SK-N-SH treated with all-trans-retinoic acid at 6 μM for 48 hours (cell line): ENCODE data around the gene PPL.

Experiments
- ATAC-seq: fragments of 200-7000 bp; cut with Tn5 transposase; 3 replicates; pipeline ENCODE4 v1.9.1; 2020; ENCODE audit warnings: mild to moderate bottlenecking, moderate library complexity
- ARNTL ChIP-seq: fragments of 450-650 bp; formaldehyde crosslinking; IDR thresholded peaks from 2 replicates; pipeline ENCODE4 v1.5.0; 2020; ENCODE audit warnings: low read depth, mild to moderate bottlenecking, moderate library complexity, borderline replicate concordance
- BACH2 ChIP-seq: fragments of 250-450 bp; sonication (Bioruptor Pico); IDR thresholded peaks from 2 replicates; pipeline ENCODE4 v1.9.0; 2021; ENCODE audit warnings: mild to moderate bottlenecking, borderline replicate concordance
- CSDC2 ChIP-seq: fragments of 250-450 bp; sonication (Bioruptor Pico); IDR thresholded peaks from 2 replicates; pipeline ENCODE4 v1.5.0; 2020; ENCODE audit warnings: mild to moderate bottlenecking, moderate library complexity
- ESRRG ChIP-seq: fragments of 250-450 bp; sonication (Bioruptor Pico); IDR thresholded peaks from 2 replicates; pipeline ENCODE4 v1.6.1; 2021; ENCODE audit warnings: mild to moderate bottlenecking
- GLIS3 ChIP-seq: fragments of 250-450 bp; sonication (Bioruptor Pico); IDR thresholded peaks from 2 replicates; pipeline ENCODE4 v1.5.0; 2020; ENCODE audit warnings: mild to moderate bottlenecking, moderate library complexity
- ISL1 ChIP-seq: fragments of 250-450 bp; sonication (Bioruptor Pico); IDR thresholded peaks from 2 replicates; pipeline ENCODE4 v2.1.2; 2022; ENCODE audit warnings: mild to moderate bottlenecking, moderate library complexity
- OSR1 ChIP-seq: fragments of 250-450 bp; sonication (Bioruptor Pico); IDR thresholded peaks from 2 replicates; pipeline ENCODE4 v1.8.0; 2022; ENCODE audit warnings: moderate library complexity, mild to moderate bottlenecking, inconsistent platforms
- PPARA ChIP-seq: fragments of 250-450 bp; sonication (Bioruptor Pico); IDR thresholded peaks from 2 replicates; pipeline ENCODE4 v1.5.0; 2020; ENCODE audit warnings: mild to moderate bottlenecking, borderline replicate concordance
- RARB ChIP-seq: fragments of 250-450 bp; sonication (Bioruptor Pico); IDR thresholded peaks from 2 replicates; pipeline ENCODE4 v1.8.0; 2021; ENCODE audit warnings: mild to moderate bottlenecking, moderate library complexity
- SNAI2 ChIP-seq: fragments of 250-450 bp; sonication (Bioruptor Pico); IDR thresholded peaks from 2 replicates; pipeline ENCODE4 v1.5.0; 2020; ENCODE audit warnings: mild to moderate bottlenecking, moderate library complexity
- TCF4 ChIP-seq: fragments of 250-450 bp; sonication (Bioruptor Pico); IDR thresholded peaks from 2 replicates; pipeline ENCODE4 v1.8.0; 2021; ENCODE audit warnings: mild to moderate bottlenecking, moderate library complexity, borderline replicate concordance
- TOX ChIP-seq: fragments of 250-450 bp; sonication (Bioruptor Pico); IDR thresholded peaks from 2 replicates; pipeline ENCODE4 v1.8.0; 2021; ENCODE audit warnings: mild to moderate bottlenecking, moderate library complexity, borderline replicate concordance
- ZC3H10 ChIP-seq: fragments of 250-450 bp; sonication (Bioruptor Pico); IDR thresholded peaks from 2 replicates; pipeline ENCODE4 v1.5.1; 2021; ENCODE audit warnings: mild to moderate bottlenecking, moderate library complexity
- ZFP3 ChIP-seq: fragments of 250-450 bp; sonication (Bioruptor Pico); IDR thresholded peaks from 2 replicates; pipeline ENCODE4 v1.5.0; 2020; ENCODE audit warnings: mild to moderate bottlenecking, moderate library complexity
- ZFP30 ChIP-seq: fragments of 450-650 bp; formaldehyde crosslinking; IDR thresholded peaks from 2 replicates; pipeline ENCODE4 v1.5.0; 2022; ENCODE audit warnings: mild to moderate bottlenecking, moderate library complexity
- ZNF565 ChIP-seq: fragments of 450-650 bp; formaldehyde crosslinking; conservative IDR thresholded peaks from 2 replicates; pipeline ENCODE4 v1.5.0; 2020; ENCODE audit warnings: low read depth, mild to moderate bottlenecking, moderate library complexity
- ZNF70 ChIP-seq: fragments of 450-650 bp; formaldehyde crosslinking; IDR thresholded peaks from 2 replicates; pipeline ENCODE4 v1.5.0; 2020; ENCODE audit warnings: mild to moderate bottlenecking, moderate library complexity
- TF ChIP-seq, protein P1 (sequence below): fragments of 250-450 bp; sonication (Bioruptor Pico); IDR thresholded peaks from 2 replicates; pipeline ENCODE4 v1.8.0; 2020; ENCODE audit warnings: mild to moderate bottlenecking, moderate library complexity, borderline replicate concordance
- TF ChIP-seq, protein P2 (sequence below): fragments of 250-450 bp; sonication (Bioruptor Pico); IDR thresholded peaks from 2 replicates; pipeline ENCODE4 v1.5.0; 2020; ENCODE audit warnings: mild to moderate bottlenecking, moderate library complexity
- TF ChIP-seq, protein P3 (sequence below): fragments of 250-450 bp; sonication (Bioruptor Pico); IDR thresholded peaks from 2 replicates; pipeline ENCODE4 v1.8.0; 2021; ENCODE audit warnings: low read depth, mild to moderate bottlenecking, moderate library complexity, borderline replicate concordance
- TF ChIP-seq, protein P4 (sequence below): fragments of 250-450 bp; sonication (Bioruptor Pico); IDR thresholded peaks from 2 replicates; pipeline ENCODE4 v1.5.1; 2021; ENCODE audit warnings: mild to moderate bottlenecking, moderate library complexity

The PPL gene

DNA sequence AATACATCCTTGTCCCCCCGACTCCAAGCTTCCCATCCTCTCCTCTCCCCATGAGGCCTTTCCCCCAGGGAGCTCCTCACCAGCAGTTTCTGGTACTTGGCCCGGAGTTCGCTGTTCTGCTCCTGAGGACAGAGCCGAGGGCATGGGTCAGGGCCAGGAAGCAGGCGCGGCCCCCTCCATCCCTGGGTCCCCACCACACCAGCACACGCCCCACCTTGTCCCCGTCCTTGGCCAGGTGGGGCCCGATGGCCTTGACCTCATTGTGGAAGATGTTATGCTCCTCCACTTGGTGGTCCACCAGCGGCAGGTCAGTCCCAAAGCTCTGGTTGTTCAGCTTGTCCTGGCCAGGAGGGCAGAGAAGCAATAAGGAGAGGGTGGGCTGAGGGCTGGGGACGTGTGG, 36.2 kb downstream of the PPL start:
- TF ChIP-seq CSDC2 (no peak), GLIS3 (CRISPR knock-in tag) (no peak), TOX (no peak), ISL1 (CRISPR knock-in tag) (no peak), PPARA (no peak), ZFP30 (CRISPR knock-in tag) (no peak), ZNF565 (CRISPR knock-in tag) (no peak), TCF4 (CRISPR knock-in tag) (no peak), BACH2 (CRISPR knock-in tag) (no peak), OSR1 (CRISPR knock-in tag) (no peak), ZC3H10 (CRISPR knock-in tag) (no peak), ZFP3 (CRISPR knock-in tag) (no peak)
- TF ChIP-seq, protein P1, sequence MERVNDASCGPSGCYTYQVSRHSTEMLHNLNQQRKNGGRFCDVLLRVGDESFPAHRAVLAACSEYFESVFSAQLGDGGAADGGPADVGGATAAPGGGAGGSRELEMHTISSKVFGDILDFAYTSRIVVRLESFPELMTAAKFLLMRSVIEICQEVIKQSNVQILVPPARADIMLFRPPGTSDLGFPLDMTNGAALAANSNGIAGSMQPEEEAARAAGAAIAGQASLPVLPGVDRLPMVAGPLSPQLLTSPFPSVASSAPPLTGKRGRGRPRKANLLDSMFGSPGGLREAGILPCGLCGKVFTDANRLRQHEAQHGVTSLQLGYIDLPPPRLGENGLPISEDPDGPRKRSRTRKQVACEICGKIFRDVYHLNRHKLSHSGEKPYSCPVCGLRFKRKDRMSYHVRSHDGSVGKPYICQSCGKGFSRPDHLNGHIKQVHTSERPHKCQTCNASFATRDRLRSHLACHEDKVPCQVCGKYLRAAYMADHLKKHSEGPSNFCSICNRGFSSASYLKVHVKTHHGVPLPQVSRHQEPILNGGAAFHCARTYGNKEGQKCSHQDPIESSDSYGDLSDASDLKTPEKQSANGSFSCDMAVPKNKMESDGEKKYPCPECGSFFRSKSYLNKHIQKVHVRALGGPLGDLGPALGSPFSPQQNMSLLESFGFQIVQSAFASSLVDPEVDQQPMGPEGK (CRISPR knock-in tag) = no peak
- TF ChIP-seq, protein P2, sequence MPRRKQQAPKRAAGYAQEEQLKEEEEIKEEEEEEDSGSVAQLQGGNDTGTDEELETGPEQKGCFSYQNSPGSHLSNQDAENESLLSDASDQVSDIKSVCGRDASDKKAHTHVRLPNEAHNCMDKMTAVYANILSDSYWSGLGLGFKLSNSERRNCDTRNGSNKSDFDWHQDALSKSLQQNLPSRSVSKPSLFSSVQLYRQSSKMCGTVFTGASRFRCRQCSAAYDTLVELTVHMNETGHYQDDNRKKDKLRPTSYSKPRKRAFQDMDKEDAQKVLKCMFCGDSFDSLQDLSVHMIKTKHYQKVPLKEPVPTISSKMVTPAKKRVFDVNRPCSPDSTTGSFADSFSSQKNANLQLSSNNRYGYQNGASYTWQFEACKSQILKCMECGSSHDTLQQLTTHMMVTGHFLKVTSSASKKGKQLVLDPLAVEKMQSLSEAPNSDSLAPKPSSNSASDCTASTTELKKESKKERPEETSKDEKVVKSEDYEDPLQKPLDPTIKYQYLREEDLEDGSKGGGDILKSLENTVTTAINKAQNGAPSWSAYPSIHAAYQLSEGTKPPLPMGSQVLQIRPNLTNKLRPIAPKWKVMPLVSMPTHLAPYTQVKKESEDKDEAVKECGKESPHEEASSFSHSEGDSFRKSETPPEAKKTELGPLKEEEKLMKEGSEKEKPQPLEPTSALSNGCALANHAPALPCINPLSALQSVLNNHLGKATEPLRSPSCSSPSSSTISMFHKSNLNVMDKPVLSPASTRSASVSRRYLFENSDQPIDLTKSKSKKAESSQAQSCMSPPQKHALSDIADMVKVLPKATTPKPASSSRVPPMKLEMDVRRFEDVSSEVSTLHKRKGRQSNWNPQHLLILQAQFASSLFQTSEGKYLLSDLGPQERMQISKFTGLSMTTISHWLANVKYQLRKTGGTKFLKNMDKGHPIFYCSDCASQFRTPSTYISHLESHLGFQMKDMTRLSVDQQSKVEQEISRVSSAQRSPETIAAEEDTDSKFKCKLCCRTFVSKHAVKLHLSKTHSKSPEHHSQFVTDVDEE (CRISPR knock-in tag) = no peak
- TF ChIP-seq, protein P3, sequence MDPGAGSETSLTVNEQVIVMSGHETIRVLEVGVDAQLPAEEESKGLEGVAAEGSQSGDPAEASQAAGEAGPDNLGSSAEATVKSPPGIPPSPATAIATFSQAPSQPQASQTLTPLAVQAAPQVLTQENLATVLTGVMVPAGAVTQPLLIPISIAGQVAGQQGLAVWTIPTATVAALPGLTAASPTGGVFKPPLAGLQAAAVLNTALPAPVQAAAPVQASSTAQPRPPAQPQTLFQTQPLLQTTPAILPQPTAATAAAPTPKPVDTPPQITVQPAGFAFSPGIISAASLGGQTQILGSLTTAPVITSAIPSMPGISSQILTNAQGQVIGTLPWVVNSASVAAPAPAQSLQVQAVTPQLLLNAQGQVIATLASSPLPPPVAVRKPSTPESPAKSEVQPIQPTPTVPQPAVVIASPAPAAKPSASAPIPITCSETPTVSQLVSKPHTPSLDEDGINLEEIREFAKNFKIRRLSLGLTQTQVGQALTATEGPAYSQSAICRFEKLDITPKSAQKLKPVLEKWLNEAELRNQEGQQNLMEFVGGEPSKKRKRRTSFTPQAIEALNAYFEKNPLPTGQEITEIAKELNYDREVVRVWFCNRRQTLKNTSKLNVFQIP (CRISPR knock-in tag) = no peak
- ATAC-seq = no peak

DNA sequence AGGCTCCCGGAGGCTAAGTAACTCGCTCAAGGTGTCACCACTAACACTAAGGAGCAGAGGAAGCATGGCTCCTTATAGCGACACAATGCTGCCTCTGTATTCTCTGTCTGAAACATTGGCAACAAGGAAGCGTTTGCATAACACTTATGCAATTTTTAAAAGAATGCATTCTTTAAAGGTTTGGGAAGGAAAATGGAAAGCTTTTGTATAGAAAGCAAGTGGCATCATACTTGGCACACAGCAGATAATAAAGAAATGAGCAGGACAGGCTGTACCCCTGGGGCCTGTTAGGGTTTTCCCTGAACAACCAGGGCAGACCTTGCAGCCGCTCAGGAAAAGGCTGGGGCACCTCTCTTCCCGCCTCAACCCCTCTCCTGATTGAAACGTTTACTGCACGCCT, 36.9 kb downstream of the PPL start:
- TF ChIP-seq PPARA (no peak), ESRRG (no peak), ZNF70 (CRISPR knock-in tag) (no peak), TCF4 (CRISPR knock-in tag) (no peak), OSR1 (CRISPR knock-in tag) (no peak), SNAI2 (CRISPR knock-in tag) (no peak), ZFP30 (CRISPR knock-in tag) (no peak), ARNTL (no peak), CSDC2 (no peak), ZFP3 (CRISPR knock-in tag) (no peak), RARB (no peak), BACH2 (CRISPR knock-in tag) (no peak), TOX (no peak), ZNF565 (CRISPR knock-in tag) (no peak)
- TF ChIP-seq, protein P2 (CRISPR knock-in tag) = no peak
- TF ChIP-seq, protein P4, sequence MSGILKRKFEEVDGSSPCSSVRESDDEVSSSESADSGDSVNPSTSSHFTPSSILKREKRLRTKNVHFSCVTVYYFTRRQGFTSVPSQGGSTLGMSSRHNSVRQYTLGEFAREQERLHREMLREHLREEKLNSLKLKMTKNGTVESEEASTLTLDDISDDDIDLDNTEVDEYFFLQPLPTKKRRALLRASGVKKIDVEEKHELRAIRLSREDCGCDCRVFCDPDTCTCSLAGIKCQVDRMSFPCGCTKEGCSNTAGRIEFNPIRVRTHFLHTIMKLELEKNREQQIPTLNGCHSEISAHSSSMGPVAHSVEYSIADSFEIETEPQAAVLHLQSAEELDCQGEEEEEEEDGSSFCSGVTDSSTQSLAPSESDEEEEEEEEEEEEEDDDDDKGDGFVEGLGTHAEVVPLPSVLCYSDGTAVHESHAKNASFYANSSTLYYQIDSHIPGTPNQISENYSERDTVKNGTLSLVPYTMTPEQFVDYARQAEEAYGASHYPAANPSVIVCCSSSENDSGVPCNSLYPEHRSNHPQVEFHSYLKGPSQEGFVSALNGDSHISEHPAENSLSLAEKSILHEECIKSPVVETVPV (CRISPR knock-in tag) = no peak
- TF ChIP-seq, protein P1 (CRISPR knock-in tag) = no peak
- no peak for ATAC-seq
